HG03280 (cell line): ENCODE data around the gene IGSF5.
"Not testable (repeated sequence)": the region's sequence is repeated elsewhere in the genome, so short reads cannot be mapped to it uniquely, and the experiment has no call there.

ENCODE experiments used
- ATAC-seq: cut with Tn5 transposase; IDR thresholded peaks from one replicate; pipeline ENCODE4 v1.9.1; 2021; ENCODE audit warnings: mild to moderate bottlenecking, moderate library complexity; ENCODE audit not compliant: unreplicated experiment

The IGSF5 gene

GRCh38 chr21:39744883-39745282 is at the start of gene IGSF5:
IGSF5 (plus strand) TSS chr21:39745183; CDS start chr21:39745510, 327 bp downstream.
- ATAC-seq: not testable (repeated sequence)

- no peak for ATAC-seq
Measured at GRCh38 chr21:39696196-39696595, 48.8 kb upstream of the IGSF5 start.

GRCh38 chr21:39696618-39697017 is 48.4 kb upstream of the IGSF5 start:
- no peak for ATAC-seq

- ATAC-seq: no peak
Measured at GRCh38 chr21:39700318-39700717, 44.7 kb upstream of the IGSF5 start.

- no peak for ATAC-seq
Measured at GRCh38 chr21:39703578-39703977, 41.4 kb upstream of the IGSF5 start.

- no peak for ATAC-seq
Measured at GRCh38 chr21:39705849-39706248, 39.1 kb upstream of the IGSF5 start.

GRCh38 chr21:39707316-39707715 is 37.7 kb upstream of the IGSF5 start:
- ATAC-seq: no peak

GRCh38 chr21:39710866-39711265 is 34.1 kb upstream of the IGSF5 start:
- no peak for ATAC-seq

- no peak for ATAC-seq
Measured at GRCh38 chr21:39712273-39712672, 32.7 kb upstream of the IGSF5 start.

- no peak for ATAC-seq
Measured at GRCh38 chr21:39712976-39713375, 32.0 kb upstream of the IGSF5 start.

GRCh38 chr21:39713905-39714304 is 31.1 kb upstream of the IGSF5 start:
- ATAC-seq: no peak

GRCh38 chr21:39714331-39714730 is 30.7 kb upstream of the IGSF5 start:
- ATAC-seq: no peak

- no peak for ATAC-seq
Measured at GRCh38 chr21:39715804-39716397, 29.1 kb upstream of the IGSF5 start.

- no peak for ATAC-seq
Measured at GRCh38 chr21:39720126-39720778, 24.7 kb upstream of the IGSF5 start.

- no peak for ATAC-seq
Measured at GRCh38 chr21:39721885-39722284, 23.1 kb upstream of the IGSF5 start.

GRCh38 chr21:39724944-39725343 is 20.0 kb upstream of the IGSF5 start:
- no peak for ATAC-seq

- ATAC-seq: no peak
Measured at GRCh38 chr21:39726133-39726532, 18.9 kb upstream of the IGSF5 start.

- no peak for ATAC-seq
Measured at GRCh38 chr21:39727401-39728120, 17.4 kb upstream of the IGSF5 start.

GRCh38 chr21:39728341-39728740 is 16.6 kb upstream of the IGSF5 start:
- ATAC-seq: no peak

- ATAC-seq: no peak
Measured at GRCh38 chr21:39730418-39731157, 14.4 kb upstream of the IGSF5 start.

- ATAC-seq: no peak
Measured at GRCh38 chr21:39736716-39737115, 8.3 kb upstream of the IGSF5 start.
